ENCODE results near the gene EDC4. TPM values are rescaled to one million over a fixed set of nuclear protein-coding genes. Genes with fewer than 3 reads are reported as not detected.

EDC4 gene
- total RNA-seq, 3 donors from 2014 or later = 58.3 to 82.0 (median 64.6) TPM

- H3K9me3 ChIP-seq = no peaks in the 10 kb centered on the region
- DNase-seq = peak; percentile 73 to 80 (median 80)
- no peaks in the 10 kb centered on the region for H3K4me1 ChIP-seq (ENCODE audit: low read depth)
- H3K4me3 ChIP-seq = no peak within 1 kb of the TSS
- peak; percentile 64 for ATAC-seq
- no peak for TF ChIP-seq CTCF (IDR thresholded peaks at IDR 0.05)
- intact Hi-C loops (cut with DNase I, micrococcal nuclease) = loop anchor here in 1 of 2 donors (10.0 kb wide), 1 partner anchor 50 kb away; the partner anchor contains the start of genes CTRL and PSMB10
- peaks cover 4% of the 10 kb centered on the region for H3K36me3 ChIP-seq (ENCODE audit: low read depth)
Measured at GRCh38 chr16:67884684-67885083, 11.8 kb downstream of the EDC4 start, which contains the start of gene NRN1L. Gene NRN1L (plus strand): TSS chr16:67884885. CDS start chr16:67884904, 19 bp downstream.

GRCh38 chr16:67885545-67885944 is 12.7 kb downstream of the EDC4 start:
- no peak for ATAC-seq
- DNase-seq = no peak
- Histone ChIP-seq H3K9me3 (no peaks in the 10 kb centered on the region), H3K4me3 (no peak overlapping the region), H3K4me1 (ENCODE audit: low read depth) (no peaks in the 10 kb centered on the region), H3K36me3 (ENCODE audit: low read depth) (peaks cover under 1% of the 10 kb centered on the region)
- intact Hi-C loops (cut with DNase I, micrococcal nuclease) = loop anchor here in 1 of 2 donors (10.0 kb wide), 1 partner anchor 49 kb away; the partner anchor contains the start of genes CTRL and PSMB10
- TF ChIP-seq CTCF (IDR thresholded peaks at IDR 0.05) = no peak

- no peaks in the 10 kb centered on the region for H3K4me1 ChIP-seq (ENCODE audit: low read depth)
- DNase-seq (no peak), ATAC-seq (no peak)
- intact Hi-C loops (cut with DNase I, micrococcal nuclease) = loop anchor here in 1 of 2 donors (10.0 kb wide), 1 partner anchor 49 kb away; the partner anchor contains the start of genes CTRL and PSMB10
- no peak for TF ChIP-seq CTCF (IDR thresholded peaks at IDR 0.05)
- H3K4me3 ChIP-seq = no peak overlapping the region
- H3K36me3 ChIP-seq (ENCODE audit: low read depth) = no peaks in the 10 kb centered on the region
- H3K9me3 ChIP-seq = no peaks in the 10 kb centered on the region
Measured at GRCh38 chr16:67885976-67886375, 13.1 kb downstream of the EDC4 start.

- H3K4me1 ChIP-seq (ENCODE audit: low read depth) = no peaks in the 10 kb centered on the region
- no peaks in the 10 kb centered on the region for H3K9me3 ChIP-seq
- H3K36me3 ChIP-seq (ENCODE audit: low read depth) = no peaks in the 10 kb centered on the region
- intact Hi-C loops (cut with DNase I, micrococcal nuclease) = loop anchor here in 1 of 2 donors (10.0 kb wide), 1 partner anchor 48 kb away; the partner anchor contains the start of genes CTRL and PSMB10
- no peak for TF ChIP-seq CTCF (IDR thresholded peaks at IDR 0.05)
- no peak overlapping the region for H3K4me3 ChIP-seq
- DNase-seq = no peak
- ATAC-seq = no peak
Measured at GRCh38 chr16:67886387-67886786, 13.5 kb downstream of the EDC4 start.

- Histone ChIP-seq H3K4me3 (no peak overlapping the region), H3K36me3 (ENCODE audit: low read depth) (no peaks in the 10 kb centered on the region), H3K4me1 (ENCODE audit: low read depth) (peaks cover 7% of the 10 kb centered on the region), H3K9me3 (no peaks in the 10 kb centered on the region)
- no peak for ATAC-seq
- no peak for TF ChIP-seq CTCF (IDR thresholded peaks at IDR 0.05)
- no peak for DNase-seq
- intact Hi-C loops (cut with DNase I, micrococcal nuclease) = loop anchor here in 1 of 2 donors (10.0 kb wide), 1 partner anchor 46 kb away; the partner anchor contains the start of genes CTRL and PSMB10
Measured at GRCh38 chr16:67888331-67888730, 15.5 kb downstream of the EDC4 start.
